ENCODE results near the gene HOXD10. TPM values are rescaled to one million over a fixed set of nuclear protein-coding genes. Genes with fewer than 3 reads are reported as not detected.

The HOXD10 gene
- total and polyA plus RNA-seq, 2 experiments from 2014 or later = not detected

GRCh38 chr2:176121190-176122051 is 4.8 kb downstream of the HOXD10 start:
- Histone ChIP-seq H3K36me3 (no peaks in the 10 kb centered on the region), H3K4me3 (no peak overlapping the region), H3K27me3 (peaks cover 100% of the 10 kb centered on the region), H3K4me1 (ENCODE audit: low read depth) (no peaks in the 10 kb centered on the region), H3K27ac (no peak overlapping the region), H3K9me3 (ENCODE audit: low read depth) (no peaks in the 10 kb centered on the region)
- no peak for TF ChIP-seq CTCF (IDR thresholded peaks at IDR 0.05; ENCODE audit: low read depth, low read length)
- DNase-seq (ENCODE audit: low read depth in 1 of 2, low spot score in 1 of 2) = no peak

- no peak for DNase-seq (ENCODE audit: low read depth in 1 of 2, low spot score in 1 of 2)
- peak overlapping the region; percentile 30 for H3K4me3 ChIP-seq
- TF ChIP-seq CTCF (IDR thresholded peaks at IDR 0.05; ENCODE audit: low read depth, low read length) = no peak
- H3K4me1 ChIP-seq (ENCODE audit: low read depth) = no peaks in the 10 kb centered on the region
- H3K27me3 ChIP-seq = peaks cover 100% of the 10 kb centered on the region
- no peaks in the 10 kb centered on the region for H3K36me3 ChIP-seq
- no peak overlapping the region for H3K27ac ChIP-seq
- H3K9me3 ChIP-seq (ENCODE audit: low read depth) = no peaks in the 10 kb centered on the region
Observed at GRCh38 chr2:176122052-176122682, 5.6 kb downstream of the HOXD10 start.

- Histone ChIP-seq H3K4me1 (ENCODE audit: low read depth) (no peaks in the 10 kb centered on the region), H3K27ac (no peak within 1 kb of the TSS), H3K9me3 (ENCODE audit: low read depth) (no peaks in the 10 kb centered on the region), H3K4me3 (peak within 1 kb of the TSS; percentile 30), H3K36me3 (no peaks in the 10 kb centered on the region), H3K27me3 (peaks cover 100% of the 10 kb centered on the region)
- TF ChIP-seq CTCF (IDR thresholded peaks at IDR 0.05; ENCODE audit: low read depth, low read length) = no peak
- DNase-seq (ENCODE audit: low read depth in 1 of 2, low spot score in 1 of 2) = no peak
Observed at GRCh38 chr2:176122683-176123410, 6.3 kb downstream of the HOXD10 start, which contains the start of gene HOXD9. HOXD9 (plus strand) TSS chr2:176122719; CDS start chr2:176122769, 50 bp downstream.

GRCh38 chr2:176123411-176124109 is 7.0 kb downstream of the HOXD10 start:
- DNase-seq (ENCODE audit: low read depth in 1 of 2, low spot score in 1 of 2) = no peak
- no peak overlapping the region for H3K27ac ChIP-seq
- H3K4me3 ChIP-seq = peak overlapping the region; percentile 30
- H3K9me3 ChIP-seq (ENCODE audit: low read depth) = no peaks in the 10 kb centered on the region
- H3K4me1 ChIP-seq (ENCODE audit: low read depth) = no peaks in the 10 kb centered on the region
- peaks cover 100% of the 10 kb centered on the region for H3K27me3 ChIP-seq
- no peak for TF ChIP-seq CTCF (IDR thresholded peaks at IDR 0.05; ENCODE audit: low read depth, low read length)
- no peaks in the 10 kb centered on the region for H3K36me3 ChIP-seq
